ENCODE results near the gene SYNJ2. TPM values are rescaled to one million over a fixed set of nuclear protein-coding genes. Genes with fewer than 3 reads are reported as not detected.
A peak's percentile ranks its signal among the peaks of the same experiment; 100 is the strongest.

The SYNJ2 gene
- polyA plus RNA-seq, 5 donors, result 5.4 to 8.1 (median 6.2) TPM

DNA sequence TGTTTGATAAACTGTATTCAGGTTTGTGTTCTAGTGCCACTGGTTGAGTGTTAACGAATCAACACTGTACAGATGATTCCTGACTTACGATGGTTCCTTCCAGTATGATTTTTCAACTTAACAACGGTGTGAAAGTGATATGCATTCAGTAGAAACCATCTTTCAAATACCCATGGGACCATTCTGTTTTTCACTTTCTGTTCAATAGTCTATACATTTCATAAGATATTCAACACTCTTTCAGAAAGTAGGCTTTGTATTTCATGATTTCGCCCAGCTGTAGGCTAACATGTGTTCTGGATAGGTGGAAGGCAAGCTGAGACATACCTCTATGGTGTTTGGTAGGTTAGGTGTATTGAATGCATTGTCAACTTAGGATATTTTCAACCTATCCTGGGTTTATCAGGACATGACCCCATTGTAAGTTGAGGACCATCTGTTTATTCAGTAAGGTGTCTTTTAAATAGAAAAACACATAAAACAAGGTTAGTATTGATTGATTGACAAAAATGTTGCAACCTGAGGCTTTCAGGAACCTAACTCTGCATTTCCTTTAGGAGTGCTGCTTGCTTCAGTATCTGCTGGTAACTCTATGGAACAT lies 32.3 kb downstream of the SYNJ2 start:
- no peak for DNase-seq

DNA sequence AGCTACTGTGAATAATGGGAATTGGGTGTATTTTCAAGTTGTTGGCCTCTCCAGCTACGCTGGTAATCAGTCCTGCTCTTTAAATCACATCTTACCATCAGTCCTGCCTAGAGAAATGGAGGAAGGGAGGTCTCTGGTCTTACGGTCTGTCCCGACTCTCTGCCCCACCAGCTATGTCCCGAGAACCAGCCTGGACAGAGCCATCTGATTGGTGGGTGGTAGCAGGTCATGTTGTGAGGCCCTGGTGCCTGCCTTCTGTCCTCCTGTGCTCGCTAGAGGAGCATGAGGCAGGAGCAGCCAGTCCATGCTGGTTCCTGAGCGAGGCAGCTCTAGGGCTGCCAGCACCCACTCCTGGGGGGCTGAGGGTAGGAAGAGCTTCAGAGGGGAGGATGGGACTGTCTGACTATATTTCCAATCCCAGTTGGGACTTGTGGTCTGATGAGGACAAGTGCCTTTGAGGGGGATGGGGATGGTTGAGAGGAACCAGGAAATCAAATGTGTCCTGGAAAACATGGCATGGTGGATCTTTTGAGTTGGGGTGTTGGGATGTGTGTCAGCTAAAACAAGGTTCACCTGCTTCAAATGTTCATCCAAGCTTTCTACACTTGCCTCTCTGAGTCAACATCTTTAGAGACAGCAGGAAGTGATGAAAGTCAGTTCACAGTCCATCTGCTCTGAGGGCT lies 33.0 kb downstream of the SYNJ2 start:
- no peak for DNase-seq

DNA sequence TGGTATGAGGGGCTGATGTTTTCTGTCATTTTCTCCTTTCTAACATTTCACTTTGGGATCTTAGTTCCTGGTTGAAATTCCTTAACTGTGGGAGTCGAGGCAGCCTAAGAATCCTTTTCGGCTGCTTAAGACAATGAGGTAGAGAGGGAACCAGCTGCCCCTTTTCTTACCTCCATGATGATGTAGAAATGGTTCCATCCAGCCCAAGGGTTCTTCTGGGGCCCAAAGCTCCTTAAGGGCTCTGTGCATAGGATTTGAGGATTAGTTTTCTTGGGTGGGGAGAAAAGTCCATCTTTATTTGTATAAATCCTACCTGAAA lies 33.5 kb downstream of the SYNJ2 start:
- no peak for DNase-seq

DNA sequence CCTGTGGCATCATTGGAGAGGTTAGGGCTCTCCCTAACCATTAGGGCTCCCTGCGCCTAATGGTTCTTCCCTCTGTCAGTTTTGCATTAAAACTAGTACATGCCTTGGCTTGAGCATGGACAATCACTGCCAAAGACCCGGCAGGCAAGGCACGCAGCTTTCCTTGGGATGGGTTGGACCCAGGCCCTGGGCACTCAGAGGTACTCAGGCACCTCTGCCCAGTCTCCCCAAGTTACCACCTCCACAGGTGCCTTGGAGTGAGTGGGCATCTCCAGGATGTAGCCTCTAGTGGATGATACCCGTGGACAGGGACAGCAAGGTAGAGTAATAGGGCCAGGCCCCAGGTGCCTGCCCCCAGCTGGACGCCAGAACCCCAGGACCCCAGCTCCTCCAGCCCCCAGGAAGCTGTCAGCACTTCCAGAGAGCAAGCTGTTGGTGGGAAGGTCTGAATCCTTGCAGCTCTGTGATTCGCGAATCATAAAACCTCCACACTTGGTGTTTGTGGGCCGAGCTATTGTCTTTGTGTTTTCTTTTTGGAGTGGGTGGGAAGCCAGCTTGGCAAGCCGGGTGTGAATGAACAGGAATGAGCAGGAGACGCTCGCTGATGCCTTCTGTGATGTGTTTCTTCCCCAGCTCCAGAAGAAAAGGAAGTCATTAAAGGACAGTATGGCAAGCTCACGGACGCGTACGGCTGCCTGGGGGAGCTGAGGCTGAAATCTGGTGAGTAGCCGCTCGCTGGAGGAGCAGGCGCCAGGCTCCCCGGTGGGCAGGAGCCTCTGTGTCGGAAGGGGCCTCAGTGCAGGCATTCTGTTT lies 35.1 kb downstream of the SYNJ2 start:
- DNase-seq, result no peak

- no peak for DNase-seq
Observed at GRCh38 chr6:158017621-158018040, 36.0 kb downstream of the SYNJ2 start.

DNA sequence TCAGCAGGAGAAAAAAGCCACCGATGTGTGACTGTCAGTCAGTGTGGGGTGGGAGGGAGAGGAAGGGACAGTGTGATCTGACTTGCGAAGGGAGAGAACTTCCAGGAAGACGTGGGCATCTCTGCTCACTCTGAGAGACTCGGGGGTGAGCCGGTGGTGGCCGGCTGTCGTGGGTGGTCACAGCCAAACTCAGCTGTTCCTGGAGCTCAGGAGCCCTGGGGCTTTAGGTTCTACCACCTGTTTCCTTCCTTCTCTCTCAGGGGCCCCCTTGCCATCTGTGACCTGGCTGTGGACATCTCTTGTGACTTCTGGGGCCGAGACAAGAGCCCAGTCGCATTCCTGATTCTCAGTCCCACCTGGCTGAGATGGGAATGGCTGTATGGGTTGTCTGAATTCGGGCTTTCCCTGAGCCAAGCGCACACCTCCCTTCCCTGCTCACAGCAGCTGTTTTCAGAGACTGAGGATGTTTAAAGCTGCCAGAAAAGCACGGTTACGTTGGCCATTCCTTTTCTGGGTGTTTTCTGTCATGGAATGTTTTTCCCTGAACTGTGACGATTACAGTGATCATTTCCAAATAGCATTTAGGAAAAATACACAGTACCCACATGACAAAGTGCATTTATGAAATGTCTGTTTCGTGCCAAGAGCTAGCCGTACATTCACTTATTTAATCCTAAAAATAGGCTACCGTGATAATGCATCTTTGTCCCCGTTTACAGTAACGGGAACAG lies 36.5 kb downstream of the SYNJ2 start:
- DNase-seq, result no peak

DNA sequence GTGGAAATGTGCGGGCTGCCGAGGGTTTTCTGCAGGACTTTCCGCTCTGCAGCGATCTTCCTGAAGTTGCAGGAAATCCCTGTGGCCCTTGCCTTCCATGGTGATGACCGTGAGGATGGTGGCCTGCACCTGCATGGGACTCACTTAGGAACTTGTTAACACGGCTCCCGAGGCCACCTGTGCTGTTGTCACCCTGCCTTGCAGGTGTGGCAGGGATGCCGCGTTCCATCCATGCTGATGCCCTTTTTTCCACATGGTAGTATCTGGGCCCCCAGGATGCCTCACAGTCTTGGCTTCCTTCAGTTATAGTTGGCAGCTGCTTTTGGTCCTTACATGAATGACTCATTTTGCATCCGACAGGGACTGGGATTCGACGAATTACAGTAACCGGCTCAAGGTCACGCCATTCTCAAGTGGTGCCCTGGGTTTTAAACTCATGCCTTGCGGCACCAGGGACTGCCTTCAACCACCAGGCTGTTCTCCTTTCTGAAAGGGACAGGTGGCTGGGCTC lies 37.2 kb downstream of the SYNJ2 start:
- DNase-seq, result no peak

GRCh38 chr6:158019416-158019815 lies 37.8 kb downstream of the SYNJ2 start:
- DNase-seq, result no peak

DNA sequence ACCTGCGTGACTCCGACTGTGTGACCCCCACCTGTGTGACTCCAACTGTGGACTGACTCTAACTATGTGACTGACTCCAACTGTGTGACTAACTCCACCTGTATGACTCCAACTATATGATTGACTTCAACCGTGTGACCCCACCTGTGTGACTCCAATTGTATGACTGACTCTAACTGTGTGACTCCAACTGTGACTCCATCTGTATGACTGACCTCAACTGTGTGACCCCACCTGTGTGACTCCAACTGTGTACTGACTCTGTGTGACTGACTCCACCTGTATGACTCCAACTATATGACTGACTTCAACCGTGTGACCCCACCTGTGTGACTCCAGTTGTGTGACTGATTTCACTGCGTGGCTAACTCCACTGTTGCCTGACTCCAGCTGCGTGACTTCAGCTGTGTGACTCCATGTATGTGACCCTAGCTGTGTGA lies 38.6 kb downstream of the SYNJ2 start:
- no peak for DNase-seq

DNA sequence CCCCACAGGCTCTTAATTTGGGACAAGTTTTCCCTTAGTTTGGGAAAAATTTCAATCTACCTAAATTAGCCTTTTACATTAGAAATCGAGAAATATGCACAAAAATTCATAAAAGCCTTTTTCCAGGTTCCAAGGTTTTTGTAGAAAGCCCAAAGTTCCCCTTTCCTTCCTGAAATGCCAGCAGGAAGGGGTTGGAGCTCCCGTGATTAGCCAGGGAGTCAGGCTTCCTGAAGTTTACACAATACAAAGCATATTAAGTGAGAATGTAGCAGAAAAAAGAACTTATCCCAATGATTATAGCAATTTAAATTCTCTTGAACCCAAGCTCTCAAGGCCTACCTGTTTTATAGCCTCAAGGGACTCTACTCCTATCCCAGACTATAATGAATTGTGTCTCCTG lies 39.1 kb downstream of the SYNJ2 start:
- DNase-seq, result no peak

GRCh38 chr6:158021376-158021775 lies 39.7 kb downstream of the SYNJ2 start:
- DNase-seq, result no peak

- DNase-seq, result no peak
Observed at GRCh38 chr6:158021814-158022748, 40.4 kb downstream of the SYNJ2 start.

DNA sequence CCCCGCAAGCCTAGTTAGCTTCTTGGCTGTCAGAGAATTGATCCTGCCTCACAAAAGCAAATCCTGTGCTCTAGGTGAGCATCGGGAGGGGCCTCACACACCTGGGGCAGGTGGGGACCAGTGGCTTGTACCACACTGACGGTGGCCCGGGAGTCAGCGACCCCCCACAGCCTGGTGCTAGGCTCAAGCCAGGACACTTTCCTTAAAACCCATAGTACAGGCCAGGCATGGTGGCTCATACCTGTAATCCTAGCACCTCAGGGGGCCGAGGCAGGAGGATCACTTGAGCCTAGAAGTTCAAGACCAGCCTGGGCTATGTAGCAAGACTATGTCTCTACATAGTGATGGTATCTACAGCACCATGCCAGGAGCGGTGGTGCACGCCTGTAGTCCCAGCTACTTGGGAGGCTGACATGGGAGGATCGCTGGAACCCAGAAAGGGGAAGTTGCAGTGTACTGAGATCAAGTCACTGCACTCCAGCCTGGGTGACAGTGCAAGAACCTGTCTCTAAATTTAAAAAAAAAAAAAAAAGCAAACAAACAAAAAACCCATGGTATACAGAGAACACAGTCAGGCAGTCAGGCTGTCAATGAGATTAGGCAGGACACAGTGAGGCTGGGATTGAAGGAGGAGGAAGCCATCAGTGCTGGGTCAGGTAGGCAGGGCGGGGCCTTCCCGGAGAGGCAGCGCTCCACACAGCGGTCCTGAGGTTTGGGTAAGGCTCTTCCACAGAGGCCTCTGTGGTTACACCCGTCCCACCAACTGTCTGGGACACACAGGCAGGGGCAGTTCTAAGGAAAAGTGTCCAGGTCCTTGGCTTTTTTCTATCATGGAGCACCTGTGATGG lies 41.3 kb downstream of the SYNJ2 start:
- no peak for DNase-seq

DNA sequence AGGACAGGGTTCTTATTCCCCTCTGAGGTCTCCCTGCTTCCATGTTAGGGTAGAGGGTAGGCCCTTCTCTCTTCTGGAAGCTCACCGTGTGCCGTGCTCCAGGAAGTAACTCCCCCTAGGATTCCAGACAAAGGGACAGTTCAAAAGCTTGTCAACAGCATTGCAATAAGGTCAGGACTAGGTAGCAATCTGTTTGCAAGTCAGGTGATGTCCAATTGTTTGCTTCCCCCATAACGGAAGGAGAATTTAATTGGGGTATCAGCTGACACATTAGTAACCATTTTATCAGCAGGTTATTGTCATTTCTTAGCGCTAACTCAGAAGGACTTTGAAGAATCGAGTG lies 41.9 kb downstream of the SYNJ2 start:
- DNase-seq, result no peak

DNA sequence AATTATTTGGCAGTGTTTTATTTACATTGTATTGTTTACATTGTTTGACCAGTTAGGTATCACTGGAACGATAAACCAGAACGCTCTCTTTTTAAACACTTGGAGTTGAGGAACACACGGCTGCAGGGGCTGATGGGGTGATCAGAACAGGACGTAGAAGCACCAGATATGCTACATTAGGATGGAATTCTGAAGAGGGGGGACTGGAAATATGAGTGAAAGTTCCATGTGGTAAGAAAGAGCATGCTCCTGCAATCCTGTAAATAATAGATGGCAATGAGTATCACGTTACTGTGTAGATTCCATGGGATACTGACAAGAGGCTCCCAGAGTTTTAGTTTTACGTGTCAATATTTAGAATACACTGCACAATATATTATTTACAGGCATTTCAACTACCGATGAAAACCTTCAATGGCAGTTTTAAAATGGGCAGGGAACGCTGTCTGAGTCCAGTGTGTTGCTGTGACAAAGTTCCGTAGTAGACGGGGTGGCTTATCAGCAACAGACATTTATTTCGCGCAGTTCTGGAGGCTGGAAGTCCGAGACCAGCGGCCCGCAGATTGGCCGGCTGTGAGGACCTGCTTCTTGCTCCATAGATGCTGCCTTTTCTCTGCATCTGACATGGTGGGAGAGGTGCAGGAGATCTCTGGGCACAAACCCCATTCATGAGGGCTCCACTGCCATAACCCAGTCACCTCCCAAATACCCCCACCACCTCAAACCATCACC lies 43.1 kb downstream of the SYNJ2 start:
- no peak for DNase-seq

DNA sequence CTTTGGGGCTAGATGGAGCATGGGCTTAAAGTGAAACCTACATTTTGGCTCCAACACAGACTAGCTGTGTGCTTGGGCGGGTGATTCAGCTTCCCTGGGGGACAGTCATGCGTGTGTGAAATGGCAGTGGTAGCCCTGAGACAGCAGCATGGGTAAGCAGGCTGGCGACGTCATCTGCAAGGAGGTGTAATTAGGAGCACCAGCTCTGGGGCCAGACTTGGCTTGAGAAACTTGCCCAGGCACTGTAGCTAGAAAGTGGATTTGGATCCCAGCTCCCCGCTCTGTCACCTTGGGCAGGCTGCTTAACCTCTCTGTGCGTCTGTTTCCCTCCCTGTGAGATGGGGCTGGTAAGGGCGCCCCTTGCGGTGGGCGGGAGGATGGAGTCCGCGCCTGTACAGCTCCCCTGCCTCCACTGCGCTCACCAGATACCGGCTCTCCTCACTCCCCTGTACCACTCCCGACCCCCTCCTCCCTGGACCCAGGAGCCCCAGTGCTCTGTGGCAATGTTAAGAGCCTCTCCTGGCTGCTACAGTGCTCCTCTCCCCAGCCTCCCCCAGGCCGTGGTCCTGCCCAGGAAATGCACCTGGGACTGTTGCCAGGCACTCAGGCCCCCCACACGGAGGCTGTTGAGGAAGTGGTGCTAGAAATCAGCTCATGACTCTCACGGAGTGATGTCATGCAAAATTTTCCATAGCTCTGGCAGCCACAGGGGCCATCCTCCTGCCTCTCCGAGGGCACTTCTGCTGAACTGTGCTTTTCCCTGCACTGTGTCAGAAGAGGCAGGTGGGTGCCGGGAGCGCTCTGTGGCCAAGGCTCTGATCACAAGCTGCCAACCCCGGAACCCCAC lies 44.6 kb downstream of the SYNJ2 start:
- DNase-seq, result peak; percentile 90 to 93

DNA sequence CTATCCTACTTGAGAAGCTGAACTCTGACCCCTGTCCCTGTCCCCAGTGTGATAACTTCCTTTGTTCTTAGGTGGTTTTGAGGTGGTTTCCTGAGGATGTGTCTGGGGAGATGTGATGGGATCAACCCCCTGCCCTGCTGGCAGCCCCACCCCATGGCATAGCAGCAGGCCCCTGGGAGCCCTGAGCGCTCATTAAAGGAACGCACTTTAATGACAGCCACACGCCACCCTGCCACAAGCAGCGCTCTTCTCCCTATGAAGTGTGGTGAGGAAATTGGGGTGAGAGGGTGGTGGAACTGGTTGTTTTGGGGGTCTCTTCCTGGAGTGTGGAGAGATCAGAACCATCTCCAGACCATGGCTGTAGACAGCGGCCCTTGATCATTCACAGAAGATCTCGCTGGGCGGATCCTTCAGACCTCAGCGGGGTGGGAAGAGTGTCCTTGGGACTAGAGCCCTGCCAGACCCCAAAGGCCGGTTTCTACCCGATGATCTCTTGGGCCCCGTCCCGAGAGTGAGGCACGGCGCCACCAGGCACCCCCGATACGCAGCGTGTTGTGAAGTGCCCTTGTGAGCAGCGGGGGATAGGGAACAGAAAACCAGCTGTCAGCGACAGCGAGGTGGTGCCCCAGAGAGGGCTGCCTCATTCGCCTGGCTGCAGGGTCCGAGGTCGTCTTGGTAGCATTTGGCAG lies 45.4 kb downstream of the SYNJ2 start:
- DNase-seq, result no peak
